ENCODE data around the gene CA4.
"Not testable (repeated sequence)": the region's sequence is repeated elsewhere in the genome, so short reads cannot be mapped to it uniquely, and the experiment has no call there.

CA4 gene

GRCh38 chr17:60149691-60150582 is at the start of gene CA4:
TSS of gene CA4 (plus strand) at chr17:60149973. CDS start at chr17:60150035, 62 bp downstream.
- DNase-seq: no peak

- DNase-seq: not testable (repeated sequence)
Measured at GRCh38 chr17:60100577-60100976, 49.2 kb upstream of the CA4 start.

GRCh38 chr17:60102015-60102631 is 47.6 kb upstream of the CA4 start:
- DNase-seq: not testable (repeated sequence)

DNA sequence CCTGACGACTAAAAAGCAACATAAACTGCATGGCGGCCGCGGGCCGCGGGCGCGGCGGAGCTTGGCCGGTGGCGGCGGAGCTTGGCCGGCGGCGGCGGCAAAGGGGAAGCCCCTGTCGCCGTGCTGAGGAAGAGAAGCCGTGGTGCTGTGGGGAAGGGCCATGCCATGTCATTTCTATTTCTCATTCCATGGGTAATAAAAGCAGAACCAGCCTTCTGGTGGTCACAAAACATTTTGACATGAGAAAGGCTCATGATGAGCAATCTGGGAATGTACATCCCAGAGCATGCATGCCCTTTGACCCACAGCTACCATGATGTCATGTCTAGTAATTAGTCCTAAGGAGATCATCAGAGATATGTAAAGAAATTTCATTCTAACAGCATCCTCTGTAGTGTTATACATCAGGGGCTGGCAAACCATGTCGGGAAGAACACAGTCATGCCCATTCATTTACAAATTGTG is 47.1 kb upstream of the CA4 start:
- DNase-seq: no peak

GRCh38 chr17:60103957-60104356 is 45.8 kb upstream of the CA4 start:
- no peak for DNase-seq

GRCh38 chr17:60106340-60107059 is 43.3 kb upstream of the CA4 start:
- no peak for DNase-seq

DNA sequence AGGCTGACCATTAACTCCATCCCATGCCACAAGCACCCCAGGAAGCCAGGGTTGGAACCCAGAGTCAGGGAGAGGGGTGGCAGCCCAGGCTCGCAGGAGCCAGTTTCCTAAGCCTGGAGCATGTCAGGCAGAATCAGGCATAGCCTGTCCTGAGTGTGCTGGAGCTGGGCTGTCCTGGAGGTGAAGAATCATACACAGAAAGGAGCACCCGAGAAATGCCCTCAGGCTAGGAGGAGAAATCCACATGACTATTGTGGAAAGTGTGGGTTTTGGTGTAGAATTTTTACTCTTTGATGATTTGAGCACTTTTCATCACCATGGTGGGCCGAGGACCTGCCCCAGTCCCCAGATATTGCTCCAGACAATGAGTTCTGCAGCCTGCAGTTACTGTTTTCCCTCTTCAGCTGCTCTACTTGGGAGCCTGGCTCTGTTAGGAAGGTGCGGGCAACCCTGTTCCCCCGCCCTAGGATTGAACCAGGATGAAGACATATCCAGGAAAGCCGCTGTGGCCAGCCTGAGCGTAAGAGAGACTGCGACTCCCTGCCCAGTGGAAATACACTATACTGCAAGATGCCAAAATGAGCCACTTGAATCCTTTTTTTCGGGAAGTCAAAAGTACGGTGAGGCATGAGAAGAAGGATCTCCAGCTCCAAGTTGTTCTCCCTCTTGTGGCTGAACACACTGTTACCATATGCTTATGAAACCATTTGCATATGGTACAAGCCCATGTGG is 42.1 kb upstream of the CA4 start:
- DNase-seq: no peak

DNA sequence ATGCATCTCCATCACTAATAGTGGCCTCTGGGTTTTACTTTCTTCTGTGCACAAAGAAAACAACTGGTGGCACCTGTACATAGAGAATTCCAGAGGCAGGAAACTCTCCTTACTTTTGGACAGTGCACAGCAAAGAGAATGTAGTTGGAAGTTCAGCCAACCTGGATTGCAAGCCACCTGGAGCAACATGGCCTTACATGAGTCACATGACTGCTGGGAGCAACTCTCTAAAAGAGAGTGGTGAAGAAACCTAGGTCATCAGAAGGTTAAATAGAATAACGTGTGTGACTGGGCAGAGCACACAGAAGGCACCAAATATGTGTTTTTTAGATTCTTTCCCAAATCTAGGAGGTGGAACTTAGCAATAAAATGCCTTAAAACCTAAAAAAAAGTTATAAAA is 41.5 kb upstream of the CA4 start:
- DNase-seq: not testable (repeated sequence)

GRCh38 chr17:60108712-60109111 is 41.1 kb upstream of the CA4 start:
- no peak for DNase-seq

- DNase-seq: no peak
Measured at GRCh38 chr17:60109161-60109560, 40.6 kb upstream of the CA4 start.

DNA sequence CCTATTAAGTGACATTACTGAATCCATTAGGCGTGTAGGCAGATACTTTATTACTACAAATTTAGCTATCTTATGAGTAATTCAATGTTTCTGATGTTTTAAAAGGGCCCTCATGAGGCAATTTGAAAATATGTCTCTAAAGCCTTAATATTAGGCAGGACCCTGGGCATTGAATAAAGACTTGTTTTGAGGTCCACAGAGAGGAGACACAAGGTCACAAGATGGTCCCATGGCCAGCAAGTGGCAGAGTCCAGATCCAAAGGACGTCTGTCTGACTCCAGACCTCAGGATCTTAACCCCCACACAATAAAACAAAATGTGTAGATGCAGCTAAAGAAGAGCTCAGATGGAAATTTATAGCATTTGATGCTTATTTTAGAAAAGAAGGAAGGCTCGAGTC is 39.2 kb upstream of the CA4 start:
- no peak for DNase-seq

GRCh38 chr17:60111661-60112060 is 38.1 kb upstream of the CA4 start:
- DNase-seq: not testable (repeated sequence)

GRCh38 chr17:60115364-60115763 is 34.4 kb upstream of the CA4 start:
- DNase-seq: not testable (repeated sequence)

GRCh38 chr17:60116196-60116595 is 33.6 kb upstream of the CA4 start:
- DNase-seq: not testable (repeated sequence)

- not testable (repeated sequence) for DNase-seq
Measured at GRCh38 chr17:60119162-60119561, 30.6 kb upstream of the CA4 start.

- not testable (repeated sequence) for DNase-seq
Measured at GRCh38 chr17:60119807-60120748, 29.7 kb upstream of the CA4 start.

- DNase-seq: no peak
Measured at GRCh38 chr17:60127068-60128064, 22.4 kb upstream of the CA4 start.

DNA sequence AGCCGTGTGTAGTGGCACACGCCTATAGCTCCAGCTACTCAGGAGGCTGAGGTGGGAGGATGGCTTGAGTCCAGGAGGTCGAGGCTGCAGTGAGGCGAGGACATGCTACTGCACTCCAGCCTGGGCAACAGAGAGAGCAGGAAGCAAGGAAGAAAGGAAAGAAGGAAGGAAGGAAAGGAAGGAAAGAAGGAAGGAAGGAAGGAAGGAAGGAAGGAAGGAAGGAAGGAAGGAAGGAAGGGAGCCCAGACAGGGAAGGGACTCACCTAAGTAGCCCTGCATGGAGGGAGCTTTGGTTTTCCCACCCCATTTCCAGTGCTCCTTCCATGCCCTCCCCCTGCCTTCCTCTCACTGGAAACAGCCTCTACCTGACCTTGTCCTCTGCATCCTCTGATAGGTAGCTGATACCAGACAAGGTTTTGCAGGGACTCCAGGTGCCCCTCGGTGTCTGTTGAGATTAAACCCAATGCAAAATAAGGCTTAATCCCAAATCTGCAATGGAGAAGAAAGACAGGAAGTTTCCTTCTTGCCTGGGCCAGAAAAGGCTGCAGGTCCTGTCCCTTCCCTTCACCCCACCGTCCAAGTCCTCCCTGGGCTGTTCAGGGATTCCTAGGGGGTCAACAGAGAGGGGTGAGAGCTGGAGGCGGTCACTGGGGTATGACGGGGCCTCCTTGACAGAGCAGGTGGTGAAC is 21.5 kb upstream of the CA4 start:
- DNase-seq: no peak

DNA sequence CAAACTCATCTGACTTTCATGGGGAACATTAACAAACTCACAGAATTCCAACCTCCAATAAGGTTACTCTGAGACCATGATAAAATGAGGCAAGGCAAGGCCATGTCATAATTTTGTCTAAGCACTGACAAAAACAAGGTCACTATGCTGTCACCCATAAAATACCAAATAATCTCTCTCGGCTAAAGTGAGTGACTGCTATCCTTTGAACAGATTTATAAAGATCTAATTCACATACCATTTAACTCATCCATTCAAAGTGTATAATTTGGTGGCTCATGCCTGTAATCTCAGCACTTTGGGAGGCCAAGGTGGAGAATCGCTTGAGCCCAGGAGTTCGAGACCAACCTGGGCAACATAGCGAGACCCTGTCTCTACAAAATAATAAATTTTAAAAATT is 20.6 kb upstream of the CA4 start:
- no peak for DNase-seq

DNA sequence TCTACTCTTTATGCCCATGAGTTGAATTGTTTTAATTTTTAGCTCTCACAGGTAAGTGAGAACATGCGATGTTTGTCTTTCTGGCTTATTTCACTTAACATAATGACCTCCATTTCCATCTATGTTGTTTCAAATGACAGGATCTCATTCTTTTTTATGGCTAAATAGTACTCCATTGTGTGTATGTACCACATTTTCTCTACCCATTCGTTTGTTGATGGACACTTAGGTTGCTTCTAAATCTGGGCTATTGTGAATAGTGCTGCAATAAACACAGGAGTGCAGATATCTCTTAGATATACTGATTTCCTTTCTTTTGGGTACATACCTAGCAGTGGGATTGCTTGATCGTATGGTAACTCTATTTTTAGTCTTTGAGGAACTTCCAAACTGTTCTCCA is 19.3 kb upstream of the CA4 start:
- DNase-seq: no peak

All from GOT3 (cell line).